ENCODE data around the gene SPDYE3.
"Not testable (repeated sequence)": the region's sequence is repeated elsewhere in the genome, so short reads cannot be mapped to it uniquely, and the experiment has no call there.

SPDYE3 gene

DNA sequence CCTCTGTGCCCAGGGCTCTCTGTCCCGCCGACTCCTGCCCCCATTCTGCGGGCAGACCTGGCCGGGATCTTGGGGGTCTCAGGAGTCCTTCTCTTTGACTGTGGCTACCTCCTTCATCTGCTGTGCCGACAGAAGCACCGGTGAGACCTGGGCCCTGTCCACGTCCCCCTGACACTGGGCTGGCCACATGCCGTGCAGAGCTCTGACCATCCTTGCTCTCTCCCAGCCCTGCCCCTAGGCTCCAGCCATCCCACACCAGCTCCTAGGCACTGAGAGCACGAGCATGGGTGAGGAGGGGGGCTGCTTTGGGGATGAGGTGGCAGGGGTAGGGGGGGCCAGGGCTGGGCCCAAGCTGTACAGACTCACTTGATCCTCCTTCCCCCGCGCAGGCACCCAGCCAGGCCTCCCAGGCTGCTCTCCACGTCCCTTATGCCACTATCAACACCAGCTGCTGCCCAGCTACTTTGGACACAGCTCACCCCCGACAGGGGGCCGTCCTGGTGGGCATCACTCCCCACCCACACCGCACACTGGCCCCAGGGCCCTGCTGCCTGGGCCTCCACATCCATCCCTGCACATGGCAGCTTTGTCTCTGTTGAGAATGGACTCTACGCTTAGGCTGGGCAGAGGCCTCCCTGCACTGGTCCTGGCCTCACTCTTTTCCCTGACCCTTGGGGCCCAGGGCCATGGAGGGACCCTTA, 45.6 kb downstream of the SPDYE3 start:
- Histone ChIP-seq H3K27me3 (ENCODE audit: insufficient read depth, low read length) (no peaks in the 10 kb centered on the region), H3K4me3 (ENCODE audit: low read depth, low read length) (no peak overlapping the region), H3K36me3 (ENCODE audit: insufficient read depth, low read length) (peaks cover 7% of the 10 kb centered on the region), H3K79me2 (ENCODE audit: control insufficient read depth, insufficient read depth, low read length, unreplicated experiment) (no peaks in the 10 kb centered on the region), H3K27ac (ENCODE audit: low read depth, low read length) (no peak overlapping the region), H2AFZ (ENCODE audit: low read length, unreplicated experiment) (no peak overlapping the region), H3K4me1 (ENCODE audit: control insufficient read depth, insufficient read depth, low read length, unreplicated experiment) (no peaks in the 10 kb centered on the region)

DNA sequence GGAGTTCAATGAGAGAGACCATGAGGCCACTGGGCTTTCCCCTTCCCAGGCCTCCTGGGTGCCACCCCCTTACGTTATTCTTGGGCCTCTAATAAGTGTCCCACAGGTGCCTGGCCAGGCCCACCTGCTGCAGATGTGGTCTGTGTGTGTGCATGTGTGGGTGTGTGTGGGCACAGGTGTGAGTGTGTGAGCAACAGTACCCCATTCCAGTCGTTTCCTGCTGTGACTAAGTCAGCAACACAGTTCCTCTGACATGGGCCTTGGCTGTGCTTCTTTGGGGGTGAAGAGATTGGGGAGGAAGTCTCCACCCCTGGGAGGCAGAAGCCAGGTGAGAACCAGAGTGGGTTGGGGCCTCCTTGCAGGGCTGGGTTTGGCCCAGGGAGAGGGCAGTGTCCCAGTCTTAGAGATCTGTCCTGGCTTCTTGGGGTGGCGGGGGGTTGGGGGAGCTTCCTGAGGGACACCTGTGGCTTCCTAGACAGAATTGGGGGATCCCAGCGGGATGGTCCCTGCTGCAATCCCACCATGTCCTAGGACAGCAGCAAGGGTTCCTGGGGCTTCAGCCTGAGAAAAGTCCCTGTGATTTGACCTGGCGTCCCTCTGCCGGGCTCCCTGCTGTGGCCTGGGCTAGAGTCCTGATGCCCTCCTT, 46.3 kb downstream of the SPDYE3 start:
- H3K4me1 ChIP-seq (ENCODE audit: control insufficient read depth, insufficient read depth, low read length, unreplicated experiment) = no peaks in the 10 kb centered on the region
- no peaks in the 10 kb centered on the region for H3K79me2 ChIP-seq (ENCODE audit: control insufficient read depth, insufficient read depth, low read length, unreplicated experiment)
- no peak overlapping the region for H2AFZ ChIP-seq (ENCODE audit: low read length, unreplicated experiment)
- H3K27ac ChIP-seq (ENCODE audit: low read depth, low read length) = no peak overlapping the region
- H3K36me3 ChIP-seq (ENCODE audit: insufficient read depth, low read length) = peaks cover 4% of the 10 kb centered on the region
- no peaks in the 10 kb centered on the region for H3K27me3 ChIP-seq (ENCODE audit: insufficient read depth, low read length)
- no peak overlapping the region for H3K4me3 ChIP-seq (ENCODE audit: low read depth, low read length)

DNA sequence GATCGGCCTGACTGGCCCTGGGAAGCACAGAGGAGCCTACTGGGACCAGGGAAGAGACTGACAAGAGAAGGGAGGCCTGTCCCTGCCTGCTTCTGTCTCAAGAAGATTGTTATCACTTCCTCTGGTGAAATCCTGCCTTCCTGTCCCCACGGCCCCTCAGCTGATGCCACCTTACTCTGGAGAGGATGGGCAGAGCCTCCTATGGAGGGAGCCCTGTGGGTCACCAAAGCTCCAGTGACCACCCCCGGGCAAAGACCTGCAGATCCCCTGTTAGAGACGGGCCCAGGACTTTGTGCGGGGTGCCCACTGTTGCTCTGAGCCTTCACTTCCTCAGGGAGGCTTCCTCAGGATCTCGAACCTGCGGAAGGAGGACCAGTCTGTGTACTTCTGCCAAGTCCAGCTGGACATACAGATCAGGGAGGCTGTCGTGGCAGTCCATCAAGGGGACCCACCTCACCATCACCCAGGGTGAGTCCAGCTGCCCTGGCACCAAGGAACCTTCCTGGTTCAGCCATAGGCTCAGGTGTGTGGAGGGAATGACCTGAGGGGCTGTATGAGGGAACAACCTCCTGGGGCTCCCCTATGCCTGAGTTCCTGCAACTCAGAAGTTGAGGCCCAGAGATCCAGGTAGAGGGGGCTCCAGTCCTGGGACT, 49.0 kb downstream of the SPDYE3 start:
- no peaks in the 10 kb centered on the region; the same call in 1 of the 2 replicates for H3K36me3 ChIP-seq (ENCODE audit: insufficient read depth, low read length)
- H3K27ac ChIP-seq (ENCODE audit: low read depth, low read length) = no peak overlapping the region
- no peak overlapping the region for H3K4me3 ChIP-seq (ENCODE audit: low read depth, low read length)
- no peaks in the 10 kb centered on the region for H3K4me1 ChIP-seq (ENCODE audit: control insufficient read depth, insufficient read depth, low read length, unreplicated experiment)
- no peak overlapping the region for H2AFZ ChIP-seq (ENCODE audit: low read length, unreplicated experiment)
- no peaks in the 10 kb centered on the region for H3K27me3 ChIP-seq (ENCODE audit: insufficient read depth, low read length)
- H3K79me2 ChIP-seq (ENCODE audit: control insufficient read depth, insufficient read depth, low read length, unreplicated experiment) = no peaks in the 10 kb centered on the region

DNA sequence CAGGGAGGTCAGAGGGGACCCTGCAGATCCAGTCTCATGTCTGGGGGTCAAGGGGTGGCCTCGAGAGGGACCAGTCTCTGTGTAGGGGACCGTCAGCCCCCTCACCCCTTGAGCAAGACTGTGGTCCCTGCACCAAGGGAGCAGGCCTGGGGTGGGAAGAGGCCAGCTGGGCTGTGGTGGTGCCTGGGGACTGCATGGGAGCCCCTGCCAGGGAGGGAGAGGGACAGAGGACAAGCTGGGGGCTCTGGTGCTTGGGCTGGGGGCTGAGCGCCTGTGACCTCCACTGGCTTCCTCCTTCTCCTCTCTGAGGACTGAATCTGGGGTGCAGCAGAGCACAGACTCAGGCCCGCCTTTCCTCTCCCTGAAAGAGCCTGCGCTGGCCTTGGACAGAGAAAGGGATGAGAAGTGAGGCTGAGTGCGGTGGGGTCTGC, 49.6 kb downstream of the SPDYE3 start:
- Histone ChIP-seq H3K79me2 (ENCODE audit: control insufficient read depth, insufficient read depth, low read length, unreplicated experiment) (no peaks in the 10 kb centered on the region), H2AFZ (ENCODE audit: low read length, unreplicated experiment) (no peak overlapping the region), H3K4me3 (ENCODE audit: low read depth, low read length) (no peak overlapping the region), H3K36me3 (ENCODE audit: insufficient read depth, low read length) (peaks cover 3% of the 10 kb centered on the region; the same call in 1 of the 2 replicates), H3K4me1 (ENCODE audit: control insufficient read depth, insufficient read depth, low read length, unreplicated experiment) (no peaks in the 10 kb centered on the region), H3K27ac (ENCODE audit: low read depth, low read length) (no peak overlapping the region), H3K27me3 (ENCODE audit: insufficient read depth, low read length) (no peaks in the 10 kb centered on the region)

DNA sequence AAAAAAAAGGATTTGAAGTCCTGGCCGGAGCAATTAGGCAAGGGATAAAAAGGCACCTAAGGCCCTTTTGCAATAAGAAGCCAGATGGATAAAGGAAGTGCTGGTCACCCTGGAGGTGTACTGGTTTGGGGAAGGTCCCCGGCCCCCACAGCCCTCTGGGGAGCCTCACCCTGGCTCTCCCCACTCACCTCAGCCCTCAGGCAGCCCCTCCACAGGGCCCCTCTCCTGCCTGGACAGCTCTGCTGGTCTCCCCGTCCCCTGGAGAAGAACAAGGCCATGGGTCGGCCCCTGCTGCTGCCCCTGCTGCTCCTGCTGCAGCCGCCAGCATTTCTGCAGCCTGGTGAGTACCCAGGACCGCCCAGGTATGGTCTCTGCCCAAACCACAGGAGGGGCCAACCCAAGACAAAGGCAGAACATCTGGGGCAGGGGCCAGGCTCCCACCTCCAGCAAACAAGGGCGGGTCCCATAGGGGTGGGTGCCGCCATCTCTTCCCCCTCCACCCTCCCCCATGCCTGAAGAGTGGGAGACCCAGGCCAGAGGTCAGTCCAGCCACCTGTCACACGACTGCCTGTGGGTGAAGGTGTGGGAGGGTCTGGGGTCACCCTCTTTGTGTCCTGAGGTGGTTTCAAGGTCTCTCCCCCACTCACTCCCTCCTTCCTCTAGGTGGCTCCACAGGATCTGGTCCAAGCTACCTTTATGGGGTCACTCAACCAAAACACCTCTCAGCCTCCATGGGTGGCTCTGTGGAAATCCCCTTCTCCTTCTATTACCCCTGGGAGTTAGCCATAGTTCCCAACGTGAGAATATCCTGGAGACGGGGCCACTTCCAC, 50.7 kb downstream of the SPDYE3 start, which contains the start of gene PILRB:
Gene PILRB (plus strand): TSS at position 91 of the 830 bp plus-strand sequence. CDS start 186 bp downstream, at position 277.
- Histone ChIP-seq H3K4me3 (ENCODE audit: low read depth, low read length) (no peak within 1 kb of the TSS), H3K4me1 (ENCODE audit: control insufficient read depth, insufficient read depth, low read length, unreplicated experiment) (no peaks in the 10 kb centered on the region), H3K36me3 (ENCODE audit: insufficient read depth, low read length) (peaks cover 5% of the 10 kb centered on the region; the same call in 1 of the 2 replicates), H3K79me2 (ENCODE audit: control insufficient read depth, insufficient read depth, low read length, unreplicated experiment) (no peaks in the 10 kb centered on the region), H2AFZ (ENCODE audit: low read length, unreplicated experiment) (no peak within 1 kb of the TSS), H3K27ac (ENCODE audit: low read depth, low read length) (no peak within 1 kb of the TSS), H3K27me3 (ENCODE audit: insufficient read depth, low read length) (no peaks in the 10 kb centered on the region)

DNA sequence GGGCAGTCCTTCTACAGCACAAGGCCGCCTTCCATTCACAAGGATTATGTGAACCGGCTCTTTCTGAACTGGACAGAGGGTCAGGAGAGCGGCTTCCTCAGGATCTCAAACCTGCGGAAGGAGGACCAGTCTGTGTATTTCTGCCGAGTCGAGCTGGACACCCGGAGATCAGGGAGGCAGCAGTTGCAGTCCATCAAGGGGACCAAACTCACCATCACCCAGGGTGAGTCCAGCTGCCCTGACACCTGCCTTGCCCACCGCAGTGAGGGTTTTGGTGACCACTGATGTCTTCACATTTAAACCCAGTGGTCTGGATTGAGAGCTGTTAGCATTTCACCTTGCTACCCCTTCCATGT, 51.3 kb downstream of the SPDYE3 start:
- peaks cover 9% of the 10 kb centered on the region; the same call in 1 of the 2 replicates for H3K36me3 ChIP-seq (ENCODE audit: insufficient read depth, low read length)
- H3K4me3 ChIP-seq (ENCODE audit: low read depth, low read length) = no peak overlapping the region
- H3K27me3 ChIP-seq (ENCODE audit: insufficient read depth, low read length) = no peaks in the 10 kb centered on the region
- H3K4me1 ChIP-seq (ENCODE audit: control insufficient read depth, insufficient read depth, low read length, unreplicated experiment) = no peaks in the 10 kb centered on the region
- H2AFZ ChIP-seq (ENCODE audit: low read length, unreplicated experiment) = no peak overlapping the region
- no peak overlapping the region for H3K27ac ChIP-seq (ENCODE audit: low read depth, low read length)
- no peaks in the 10 kb centered on the region for H3K79me2 ChIP-seq (ENCODE audit: control insufficient read depth, insufficient read depth, low read length, unreplicated experiment)

DNA sequence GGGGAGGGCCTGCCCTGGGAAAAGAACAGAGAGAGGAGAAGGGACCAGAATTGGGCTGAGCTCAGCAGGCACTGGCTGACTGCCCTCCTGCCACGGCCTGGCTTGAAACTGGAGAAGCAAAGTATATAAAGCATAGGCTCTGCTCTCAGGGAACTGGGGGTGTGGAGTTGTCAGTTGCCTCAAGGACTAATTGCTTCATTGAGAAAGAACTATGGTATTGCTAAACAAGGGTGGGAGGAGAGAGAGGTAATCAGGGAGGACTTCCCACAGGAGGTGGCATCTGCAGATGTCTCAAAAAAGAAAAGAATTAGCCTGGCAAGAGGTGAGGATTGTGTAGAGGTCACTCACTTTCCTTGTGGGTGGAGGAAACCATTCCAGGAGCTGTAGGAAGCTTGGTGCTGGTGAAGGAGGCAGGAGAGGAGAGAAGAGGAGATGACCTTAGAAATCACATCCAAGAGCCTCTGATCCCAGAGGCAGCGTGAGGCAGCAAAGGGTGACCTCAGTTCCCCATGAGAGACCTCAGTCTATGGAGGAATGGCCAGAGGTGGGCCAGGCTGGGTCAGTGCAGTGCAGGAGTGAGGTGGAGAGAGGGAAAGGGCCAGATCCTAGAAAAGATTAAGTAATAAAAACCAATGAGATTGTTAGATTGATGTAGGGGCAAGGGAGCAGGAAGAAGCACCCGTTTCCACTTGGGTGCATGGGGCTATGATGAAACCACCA, 52.8 kb downstream of the SPDYE3 start:
- no peaks in the 10 kb centered on the region for H3K4me1 ChIP-seq (ENCODE audit: control insufficient read depth, insufficient read depth, low read length, unreplicated experiment)
- no peaks in the 10 kb centered on the region for H3K27me3 ChIP-seq (ENCODE audit: insufficient read depth, low read length)
- H3K36me3 ChIP-seq (ENCODE audit: insufficient read depth, low read length) = peaks cover 9% of the 10 kb centered on the region; the same call in 1 of the 2 replicates
- no peak overlapping the region for H3K4me3 ChIP-seq (ENCODE audit: low read depth, low read length)
- H3K79me2 ChIP-seq (ENCODE audit: control insufficient read depth, insufficient read depth, low read length, unreplicated experiment) = no peaks in the 10 kb centered on the region
- no peak overlapping the region for H2AFZ ChIP-seq (ENCODE audit: low read length, unreplicated experiment)
- no peak overlapping the region for H3K27ac ChIP-seq (ENCODE audit: low read depth, low read length)

DNA sequence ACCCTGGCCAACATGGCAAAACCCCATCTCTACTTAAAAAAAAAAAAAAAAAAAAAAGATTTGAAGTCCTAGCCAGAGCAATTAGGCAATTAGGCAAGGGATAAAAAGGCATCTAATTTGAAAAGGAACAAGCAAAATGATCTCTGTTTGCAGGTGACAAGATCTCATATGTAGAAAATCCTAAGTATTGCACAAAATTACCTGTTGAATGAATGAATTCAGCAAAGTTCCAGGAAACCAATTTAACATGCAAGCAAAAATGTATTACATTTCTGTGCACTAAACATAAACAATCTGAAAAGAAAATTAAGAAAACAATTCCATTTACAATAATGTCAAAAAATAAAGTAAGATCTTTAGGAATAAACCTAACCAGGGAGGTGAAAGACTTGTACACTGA, 55.6 kb downstream of the SPDYE3 start:
- H3K27ac ChIP-seq (ENCODE audit: low read depth, low read length) = no peak overlapping the region
- no peaks in the 10 kb centered on the region for H3K27me3 ChIP-seq (ENCODE audit: insufficient read depth, low read length)
- no peak overlapping the region for H3K4me3 ChIP-seq (ENCODE audit: low read depth, low read length)
- H3K79me2 ChIP-seq (ENCODE audit: control insufficient read depth, insufficient read depth, low read length, unreplicated experiment) = no peaks in the 10 kb centered on the region
- H2AFZ ChIP-seq (ENCODE audit: low read length, unreplicated experiment) = no peak overlapping the region
- no peaks in the 10 kb centered on the region for H3K4me1 ChIP-seq (ENCODE audit: control insufficient read depth, insufficient read depth, low read length, unreplicated experiment)
- H3K36me3 ChIP-seq (ENCODE audit: insufficient read depth, low read length) = peaks cover 9% of the 10 kb centered on the region; the same call in 1 of the 2 replicates

DNA sequence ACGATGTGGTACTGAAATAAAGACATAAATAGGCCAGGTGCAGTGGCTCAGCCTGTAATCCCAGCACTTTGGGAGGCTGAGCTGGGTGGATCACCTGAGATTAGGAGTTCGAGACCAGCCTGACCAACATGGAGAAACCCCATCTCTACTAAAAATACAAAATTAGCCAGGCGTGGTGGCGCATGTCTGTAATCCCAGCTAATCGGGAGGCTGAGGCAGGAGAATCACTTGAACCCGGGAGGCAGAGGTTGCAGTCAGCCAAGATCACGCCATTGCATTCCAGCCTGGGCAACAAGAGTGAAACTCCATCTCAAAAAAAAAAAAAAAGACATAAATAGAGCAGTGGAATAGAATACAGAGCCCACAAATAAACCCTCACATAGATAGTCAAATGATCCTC, 56.3 kb downstream of the SPDYE3 start:
- H3K27me3 ChIP-seq (ENCODE audit: insufficient read depth, low read length); H2AFZ ChIP-seq (ENCODE audit: low read length, unreplicated experiment); H3K4me3 ChIP-seq (ENCODE audit: low read depth, low read length); H3K27ac ChIP-seq (ENCODE audit: low read depth, low read length); H3K79me2 ChIP-seq (ENCODE audit: control insufficient read depth, insufficient read depth, low read length, unreplicated experiment); H3K36me3 ChIP-seq (ENCODE audit: insufficient read depth, low read length); H3K4me1 ChIP-seq (ENCODE audit: control insufficient read depth, insufficient read depth, low read length, unreplicated experiment): not testable (repeated sequence)

DNA sequence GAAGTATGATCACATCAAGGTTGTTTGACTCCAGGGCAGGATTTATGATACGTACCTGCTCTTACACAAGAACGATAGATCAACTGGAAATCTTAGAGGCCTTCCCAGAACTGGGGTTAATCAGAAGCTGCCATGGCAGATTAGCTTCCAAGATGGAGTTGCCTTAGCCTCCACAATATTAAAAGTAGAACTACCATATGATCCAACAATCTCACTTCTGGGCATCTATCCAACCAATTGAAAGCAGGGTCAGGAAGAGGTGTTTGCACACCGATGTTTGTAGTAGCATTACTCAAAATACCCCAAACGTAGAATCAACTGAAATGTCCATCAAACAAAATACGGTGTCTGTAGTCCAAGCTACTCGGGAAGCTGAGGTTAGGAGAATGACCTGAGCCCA, 57.0 kb downstream of the SPDYE3 start:
- Histone ChIP-seq H3K4me1 (ENCODE audit: control insufficient read depth, insufficient read depth, low read length, unreplicated experiment) (no peaks in the 10 kb centered on the region), H3K27ac (ENCODE audit: low read depth, low read length) (no peak overlapping the region), H3K36me3 (ENCODE audit: insufficient read depth, low read length) (peaks cover 9% of the 10 kb centered on the region; the same call in 1 of the 2 replicates), H3K79me2 (ENCODE audit: control insufficient read depth, insufficient read depth, low read length, unreplicated experiment) (no peaks in the 10 kb centered on the region), H3K4me3 (ENCODE audit: low read depth, low read length) (no peak overlapping the region), H2AFZ (ENCODE audit: low read length, unreplicated experiment) (no peak overlapping the region), H3K27me3 (ENCODE audit: insufficient read depth, low read length) (no peaks in the 10 kb centered on the region)

Measured in ACC112 (cell line).